HT-29 (cell line): Measurements from ENCODE around the gene CDH20. TPM values are rescaled to one million over a fixed set of nuclear protein-coding genes. Genes with fewer than 3 reads are reported as not detected.

Experiments
- DNase-seq: peaks from one replicate; pipeline ENCODE4 v3.0.0-alpha.2; 2015; ENCODE audit warnings: low spot score
- small RNA-seq: library from RNA; depleted of rRNA; stranded (forward); fragments of <200 nt; gene quantifications from one replicate; pipeline ENCODE3, GENCODE V24; 2014
- total RNA-seq: library from RNA; depleted of rRNA; stranded (reverse); fragments of >200 nt; shearing (Covaris generic); gene quantifications from 2 replicates; pipeline ENCODE4 v1.2.3, GENCODE V29; 2014

Gene CDH20
- total RNA-seq, 1 experiment from 2014 or later = not detected

DNA sequence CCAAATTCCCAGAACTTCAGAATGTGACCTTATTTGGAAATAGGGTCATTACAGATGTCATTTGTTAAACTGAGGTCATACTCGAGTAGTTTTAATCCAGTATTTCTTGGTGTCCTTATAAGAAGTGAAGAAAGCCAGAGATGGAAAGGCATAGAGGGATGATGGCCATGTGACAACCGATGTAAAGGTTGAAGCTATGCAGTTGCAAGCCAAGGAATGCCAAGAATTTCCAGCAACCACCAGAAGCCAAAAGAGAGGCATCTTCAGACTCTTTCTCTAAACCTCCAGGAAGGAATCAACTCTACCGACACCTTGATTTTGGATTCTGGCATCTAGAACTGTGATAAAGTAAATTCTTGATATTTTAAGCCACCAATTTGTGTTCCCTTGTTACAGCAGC, 242.2 kb downstream of the CDH20 start:
- no peak for DNase-seq

DNA sequence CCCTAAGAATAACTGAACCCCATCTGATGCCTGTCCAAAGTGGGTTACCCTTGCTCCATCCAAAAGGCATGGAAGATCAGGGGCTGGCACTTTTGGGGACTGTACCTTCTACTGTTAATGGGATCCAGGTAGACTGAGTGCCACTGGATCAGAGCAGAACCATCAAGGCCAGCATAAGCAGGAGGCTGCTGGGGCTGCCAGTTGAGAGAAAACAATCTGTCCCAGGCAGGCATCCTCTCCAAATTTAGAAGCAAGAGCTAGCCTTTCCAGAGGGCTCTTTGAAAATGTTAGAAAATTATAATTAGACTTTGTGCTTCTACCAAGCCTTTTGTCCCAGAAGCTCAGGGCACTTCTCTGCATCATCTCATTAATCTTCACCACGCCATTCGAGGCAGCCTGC, 245.6 kb downstream of the CDH20 start:
- no peak for DNase-seq

DNA sequence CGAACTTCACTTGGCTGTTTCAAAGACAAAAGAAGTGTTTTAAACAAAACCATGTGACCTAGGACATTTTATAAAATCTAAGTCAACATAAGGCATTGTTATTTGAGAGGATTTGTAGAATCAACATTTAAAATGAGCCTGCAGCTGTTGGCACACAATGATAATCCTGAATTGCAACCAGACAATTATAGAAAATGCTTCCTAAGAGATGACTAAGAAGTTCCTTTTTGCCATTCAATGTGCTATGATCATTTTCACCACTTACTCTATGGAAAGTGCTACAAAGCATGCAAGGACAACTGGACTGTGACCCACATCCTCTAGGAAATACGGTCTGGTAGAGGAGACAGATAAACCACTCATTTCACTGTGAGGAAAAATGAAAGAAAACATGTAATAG, 246.4 kb downstream of the CDH20 start:
- DNase-seq = no peak

DNA sequence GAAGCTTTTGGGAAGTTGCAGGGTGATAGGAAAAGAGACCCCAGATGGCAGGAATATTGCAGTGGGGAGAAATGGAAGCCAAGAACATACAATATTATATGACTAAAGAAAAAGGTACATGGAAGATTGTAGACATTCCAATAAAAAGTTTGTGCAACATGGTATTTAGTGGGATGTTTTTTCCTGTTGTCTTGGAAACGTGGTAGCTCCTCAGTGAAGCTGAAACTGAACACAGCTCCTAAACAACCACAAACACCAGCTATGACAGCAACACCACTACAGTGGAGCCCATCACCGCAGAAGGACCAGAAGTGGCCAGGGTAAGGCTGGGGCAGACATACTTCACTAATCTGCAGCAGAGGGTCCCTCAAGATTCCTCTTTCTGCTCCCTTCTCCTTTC, 246.8 kb downstream of the CDH20 start:
- no peak for DNase-seq

DNA sequence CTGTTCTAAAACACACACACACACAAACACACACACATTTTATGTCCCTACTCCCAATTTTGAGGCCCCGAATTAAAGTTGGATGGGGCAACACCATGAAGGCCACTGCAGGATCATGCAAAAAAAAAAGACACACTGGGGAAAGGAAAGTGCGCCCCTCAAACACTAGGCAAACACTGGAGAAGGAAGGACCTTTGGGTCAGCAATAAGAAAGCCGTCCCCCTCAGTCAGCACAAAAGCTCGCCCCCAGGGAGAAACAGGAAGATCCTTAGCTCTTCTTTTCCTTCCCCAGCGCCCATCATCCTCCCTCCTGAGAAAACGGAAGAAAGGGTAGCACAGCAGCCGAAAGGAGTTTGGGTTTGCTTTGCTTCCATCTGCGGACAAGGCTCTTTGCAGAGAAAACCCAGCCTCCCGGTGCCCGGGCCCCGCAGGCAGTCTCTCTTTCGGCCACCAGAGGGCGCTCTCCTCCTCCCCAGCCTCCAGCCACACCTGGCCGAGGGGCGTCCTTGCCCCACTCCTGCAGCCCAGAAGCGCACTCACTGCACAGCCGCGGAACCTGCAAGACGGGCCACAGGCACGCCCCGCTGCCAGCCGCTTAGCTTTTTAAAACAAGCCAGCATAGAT, 248.5 kb downstream of the CDH20 start:
- DNase-seq = peak; percentile 45

GRCh38 chr18:61582202-61582710, 249.0 kb downstream of the CDH20 start:
- no peak for DNase-seq

DNA sequence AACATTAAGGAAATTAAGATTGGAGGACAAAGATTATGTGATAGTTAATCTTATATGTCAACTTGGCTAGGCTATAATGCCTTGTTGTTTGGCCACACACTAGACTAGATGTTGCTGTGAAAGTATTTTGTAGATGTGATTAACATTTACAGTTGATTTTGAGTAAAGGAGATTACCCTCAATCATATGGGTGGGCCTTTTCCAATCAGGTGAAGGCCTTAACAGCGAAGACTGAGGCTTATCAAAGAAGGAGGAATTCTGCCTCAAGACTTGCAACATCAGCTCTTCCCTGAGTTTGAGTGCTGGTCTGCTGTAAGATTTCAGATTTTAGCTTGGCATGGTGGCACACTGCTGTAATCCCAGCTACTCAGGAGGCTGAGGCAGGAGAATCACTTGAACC, 250.3 kb downstream of the CDH20 start:
- no peak for DNase-seq

- no peak for DNase-seq
These were observed 254.6 kb downstream of the CDH20 start for GRCh38 chr18:61587865-61588264.

DNA sequence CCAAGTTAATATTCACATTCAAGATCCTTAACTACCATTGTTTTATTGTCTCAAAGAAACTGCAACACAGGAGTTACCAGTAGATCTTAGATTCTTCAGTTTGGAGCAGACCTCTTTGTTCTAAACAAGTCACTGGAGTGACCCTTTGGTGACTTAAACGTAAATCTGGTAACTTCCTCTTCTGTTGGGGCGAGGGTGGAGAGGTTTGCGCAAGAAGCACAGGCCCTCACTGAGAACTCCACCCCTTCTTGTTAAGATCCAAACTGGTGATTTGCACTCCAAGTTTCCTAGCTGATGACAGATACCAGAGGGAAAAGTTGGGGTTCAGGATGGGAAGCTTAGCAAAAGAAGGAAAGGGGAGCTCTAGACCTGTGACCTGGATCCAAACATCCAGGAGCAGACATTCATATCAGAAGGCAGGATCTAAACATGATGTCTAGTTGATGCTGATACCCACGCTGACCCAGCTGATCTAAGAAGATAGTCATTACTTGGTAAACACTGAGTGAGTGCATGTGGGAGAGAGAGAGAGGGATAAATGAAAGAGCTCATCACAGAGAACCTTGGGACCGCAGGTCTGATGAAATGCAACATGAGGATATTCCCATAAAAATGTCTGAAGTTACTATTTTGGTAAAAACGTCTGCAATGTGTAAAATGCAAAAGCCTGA, 256.0 kb downstream of the CDH20 start:
- no peak for DNase-seq

DNA sequence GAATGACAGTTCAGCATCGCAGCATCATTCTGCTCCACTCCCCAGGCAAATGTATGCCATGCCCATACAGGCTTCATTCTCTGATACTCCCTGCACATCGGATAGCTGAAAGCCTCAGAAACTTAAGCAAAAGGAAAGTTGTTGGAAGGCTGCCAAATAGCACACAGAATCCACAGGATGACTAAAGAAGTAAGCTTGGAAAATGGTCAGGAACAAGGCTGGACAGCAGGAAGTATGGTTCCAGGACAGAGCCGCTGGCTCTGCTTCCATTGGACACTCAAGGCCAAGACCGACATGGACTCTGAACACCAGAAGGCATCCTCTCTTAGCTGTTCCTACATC, 256.5 kb downstream of the CDH20 start:
- DNase-seq = peak; percentile 9

DNA sequence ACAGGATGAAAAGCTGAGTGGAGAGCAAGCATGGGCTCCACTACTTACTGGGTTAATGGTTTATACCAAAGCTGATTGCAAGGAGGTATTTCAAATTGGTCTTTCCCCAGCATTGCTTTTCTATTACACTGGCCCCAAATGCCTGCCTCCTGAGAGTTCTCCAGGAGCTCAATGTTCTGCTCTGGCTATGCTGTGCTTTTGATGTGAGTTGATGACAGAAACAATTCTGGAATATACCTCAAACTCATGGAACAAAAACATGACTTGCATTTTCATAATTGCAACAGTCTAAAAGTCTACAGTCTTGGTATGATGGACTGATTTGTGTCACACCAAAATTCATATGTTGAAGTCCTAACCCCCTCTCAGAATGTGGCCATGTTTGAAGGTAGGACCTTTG, 258.0 kb downstream of the CDH20 start:
- no peak for DNase-seq

DNA sequence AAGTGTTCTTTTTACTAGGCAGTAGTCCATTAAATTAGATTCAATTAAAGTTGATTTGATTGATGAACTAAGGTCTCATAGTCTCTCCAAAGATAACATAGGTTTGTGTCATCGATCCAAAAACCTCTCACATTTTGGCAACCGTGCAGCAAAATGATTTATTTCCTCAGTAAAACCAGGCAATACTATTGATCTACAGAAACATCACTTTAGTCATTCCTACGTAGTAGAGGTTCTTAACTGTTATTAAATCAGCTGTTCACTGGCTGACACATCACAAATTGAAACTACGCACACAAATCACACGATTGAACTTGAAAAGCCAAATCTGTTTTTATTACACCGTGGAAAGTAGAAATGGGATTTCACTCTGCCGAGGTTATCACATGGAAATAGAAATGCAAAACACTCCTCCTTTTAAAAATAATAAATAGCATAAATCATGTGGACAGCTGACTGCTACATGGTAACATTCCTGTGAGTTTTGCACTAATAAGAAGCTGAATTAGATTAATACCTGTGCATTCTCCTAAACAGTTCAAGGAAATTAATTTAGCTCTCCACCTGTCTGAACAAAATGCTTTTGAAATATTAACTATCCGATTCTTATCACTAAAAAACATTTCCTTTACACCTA, 262.5 kb downstream of the CDH20 start:
- DNase-seq = no peak

- DNase-seq = no peak
These were observed 263.1 kb downstream of the CDH20 start for GRCh38 chr18:61596296-61596695.

DNA sequence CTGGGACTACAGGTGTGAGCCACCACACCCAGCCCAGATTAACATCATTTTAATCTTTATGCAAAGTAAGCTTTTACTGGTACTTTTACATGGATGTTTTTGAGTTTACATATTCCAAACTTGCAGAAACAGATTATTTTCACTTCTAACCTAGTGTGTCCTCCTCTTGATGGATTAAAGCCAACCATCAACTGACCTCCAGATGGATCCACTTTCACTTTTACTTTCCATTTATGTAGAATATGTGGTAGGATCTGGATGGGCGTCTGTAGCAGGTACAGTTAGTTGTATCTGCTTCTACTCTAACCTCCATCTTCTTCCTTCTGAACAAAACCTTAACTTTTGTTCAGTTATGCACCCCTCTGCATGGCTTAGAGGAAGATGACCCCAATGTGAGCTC, 264.1 kb downstream of the CDH20 start:
- no peak for DNase-seq

DNA sequence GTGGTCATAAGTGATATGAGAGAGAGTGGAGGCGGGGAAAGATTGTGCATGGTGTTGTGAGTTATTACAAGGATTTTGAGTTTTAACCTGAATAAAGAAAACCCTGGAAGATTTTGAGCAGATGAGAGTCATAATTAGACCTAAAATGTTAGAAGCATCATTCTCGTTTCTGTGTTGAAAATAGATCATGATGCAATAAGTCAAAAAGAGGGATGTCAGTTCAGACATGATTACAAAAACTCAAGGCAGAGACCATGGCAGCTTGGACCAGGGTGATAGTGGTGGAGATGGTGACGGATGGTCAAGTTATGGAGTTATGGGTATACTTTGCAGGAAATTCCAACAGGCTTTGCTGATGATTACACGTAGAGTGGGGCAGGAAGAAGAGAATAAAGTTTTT, 267.2 kb downstream of the CDH20 start:
- DNase-seq = no peak

DNA sequence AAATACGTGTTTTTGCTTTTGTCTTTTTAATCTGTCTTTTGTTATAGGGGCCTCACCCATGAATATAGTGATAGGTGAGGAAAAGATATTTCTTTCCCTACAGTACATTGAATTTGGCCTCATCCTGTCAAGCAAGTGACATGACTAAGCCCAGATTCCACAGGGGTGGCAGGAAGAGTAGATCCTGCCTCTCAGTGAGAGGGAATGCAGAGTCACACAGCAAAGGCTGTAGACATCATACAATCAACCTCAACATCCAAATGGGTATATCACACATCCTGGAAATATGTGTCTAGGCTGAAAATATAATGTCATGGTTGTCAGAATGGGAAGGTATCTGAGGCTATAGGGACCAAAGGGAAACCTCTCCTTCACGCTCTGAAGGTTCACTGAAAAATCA, 269.6 kb downstream of the CDH20 start:
- DNase-seq = no peak

Small RNAs within 50 kb of the gene (small RNA-seq; reads per million reads assigned to genes)
- not detected for gene RNU6-116P
